ENCODE data around the gene CAMLG.
"Not testable (repeated sequence)": the region's sequence is repeated elsewhere in the genome, so short reads cannot be mapped to it uniquely, and the experiment has no call there.

The CAMLG gene

DNA sequence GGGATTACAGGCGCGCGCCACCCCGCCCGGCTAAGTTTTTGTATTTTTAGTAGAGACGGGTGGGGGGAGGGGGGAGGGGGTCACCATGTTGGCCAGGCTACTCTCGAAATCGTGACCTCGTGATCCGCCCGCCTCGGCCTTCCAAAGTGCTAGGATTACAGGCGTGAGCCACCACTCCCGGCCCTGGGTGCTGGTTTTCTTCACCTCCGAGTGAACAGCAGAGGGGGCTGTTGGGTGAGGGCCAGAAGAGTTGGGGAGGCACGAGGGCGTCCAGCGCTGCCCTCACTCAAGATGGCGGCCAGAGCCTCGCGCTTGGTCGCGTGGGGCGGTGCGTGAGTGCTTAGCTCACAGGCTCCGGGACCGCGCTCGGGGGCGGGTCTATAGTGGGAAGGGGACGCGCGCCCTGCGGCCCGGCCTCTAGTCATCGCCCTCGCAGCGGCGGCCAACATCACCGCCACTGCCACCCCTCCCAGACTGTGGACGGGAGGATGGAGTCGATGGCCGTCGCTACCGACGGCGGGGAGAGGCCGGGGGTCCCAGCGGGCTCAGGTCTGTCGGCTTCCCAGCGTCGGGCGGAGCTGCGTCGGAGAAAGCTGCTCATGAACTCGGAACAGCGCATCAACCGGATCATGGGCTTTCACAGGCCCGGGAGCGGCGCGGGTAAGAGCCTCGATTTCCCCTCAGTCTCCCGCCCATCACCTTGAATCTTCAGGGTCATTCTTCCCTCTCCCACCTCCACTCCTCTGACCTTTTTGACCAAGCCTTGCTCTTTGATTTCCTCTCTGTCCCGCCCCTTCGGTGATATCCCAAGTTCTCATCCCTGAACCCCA is at the start of gene CAMLG:
CAMLG (plus strand) TSS at position 416 of the 830 bp plus-strand sequence; CDS start at position 489, 73 bp downstream.
- peak; percentile 98 for DNase-seq

GRCh38 chr5:134690144-134690543 is 48.2 kb upstream of the CAMLG start:
- DNase-seq: not testable (repeated sequence)

DNA sequence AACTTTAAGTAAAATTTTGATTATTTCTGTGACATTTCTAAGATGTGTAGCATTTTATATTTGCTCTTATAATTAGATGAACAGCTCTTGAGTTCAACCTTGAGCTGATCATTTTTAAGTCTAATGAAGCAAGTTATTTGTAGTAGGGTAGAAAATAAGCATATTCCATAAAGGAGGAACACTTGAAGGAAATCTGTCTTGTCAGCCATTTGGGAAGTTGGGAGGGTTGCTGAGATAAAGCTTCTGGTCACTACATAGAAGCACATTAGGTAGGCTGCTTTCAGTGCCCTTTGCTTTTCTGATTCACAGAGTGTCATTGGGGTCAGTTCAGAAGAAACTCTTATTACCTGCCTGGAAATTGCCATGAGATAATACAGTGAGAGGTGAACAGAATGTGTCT is 45.6 kb upstream of the CAMLG start:
- no peak for DNase-seq

DNA sequence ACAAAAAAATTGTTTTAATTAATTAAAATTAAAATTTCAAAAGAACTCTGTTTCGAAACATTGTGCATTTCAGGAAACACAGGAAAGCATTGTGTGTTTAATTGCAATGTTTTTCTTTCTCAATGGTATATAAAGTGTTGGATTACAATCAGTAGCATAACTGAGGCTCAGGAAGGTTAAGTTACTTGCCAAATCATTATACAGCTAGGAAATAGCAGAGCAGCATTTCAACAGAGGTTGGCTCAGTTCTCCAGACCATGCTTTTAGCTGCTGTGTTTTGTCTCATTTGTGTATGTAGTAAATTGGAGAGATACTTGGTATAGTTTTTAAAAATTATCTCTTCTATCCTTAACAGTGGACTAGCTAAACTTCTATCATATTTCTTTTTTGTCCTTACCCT is 30.0 kb upstream of the CAMLG start:
- no peak for DNase-seq

GRCh38 chr5:134714120-134714519 is 24.2 kb upstream of the CAMLG start:
- no peak for DNase-seq

- no peak for DNase-seq
These were observed 23.8 kb upstream of the CAMLG start for GRCh38 chr5:134714541-134714940.

DNA sequence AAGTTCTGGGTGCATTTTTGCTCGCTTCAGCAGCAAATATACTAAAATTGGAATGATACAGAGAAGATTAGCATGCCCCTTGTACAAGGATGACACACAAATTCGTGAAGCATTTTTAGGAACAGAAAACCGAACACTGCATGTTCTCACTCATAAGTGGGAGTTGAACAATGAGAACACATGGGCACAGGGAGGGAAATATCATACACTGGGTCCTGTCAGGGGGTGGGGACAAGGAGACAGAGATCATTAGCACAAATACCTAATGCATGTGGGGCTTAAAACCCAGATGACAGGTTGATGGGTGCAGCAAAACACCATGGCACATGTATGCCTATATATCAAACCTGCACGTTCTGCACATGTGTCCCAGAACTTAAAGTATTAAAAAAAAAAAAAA is 22.9 kb upstream of the CAMLG start:
- not testable (repeated sequence) for DNase-seq

- DNase-seq: no peak
These were observed 13.5 kb upstream of the CAMLG start for GRCh38 chr5:134724872-134725271.

- DNase-seq: no peak
These were observed 5.5 kb upstream of the CAMLG start for GRCh38 chr5:134732819-134733218.

GRCh38 chr5:134735243-134735642 is 3.1 kb upstream of the CAMLG start:
- DNase-seq: no peak

GRCh38 chr5:134736173-134736812 is 2.1 kb upstream of the CAMLG start:
- no peak for DNase-seq

- DNase-seq: peak; percentile 66
These were observed 764 bp downstream of the CAMLG start for GRCh38 chr5:134738963-134739661.

GRCh38 chr5:134741052-134741451 is 2.7 kb downstream of the CAMLG start:
- DNase-seq: no peak

DNA sequence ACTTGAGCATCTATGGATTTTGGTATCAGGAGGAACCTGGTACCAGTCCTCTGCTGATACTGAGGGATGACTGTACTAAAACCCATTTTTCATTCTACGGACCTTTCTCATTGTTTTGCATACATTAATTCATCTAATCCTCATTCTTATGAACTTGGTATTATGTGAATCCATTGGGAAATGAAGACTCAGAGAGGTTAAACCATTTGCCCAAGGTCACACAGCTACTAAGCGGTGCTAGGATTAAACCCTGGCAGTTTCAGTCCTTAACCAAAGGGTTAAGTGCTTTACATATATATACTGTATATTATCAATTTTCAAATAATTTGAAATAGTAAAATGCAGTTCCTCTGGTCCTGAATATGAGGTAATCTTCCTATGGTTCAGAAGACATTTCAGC is 3.8 kb downstream of the CAMLG start:
- no peak for DNase-seq

- no peak for DNase-seq
These were observed 11.1 kb downstream of the CAMLG start for GRCh38 chr5:134749415-134749814.

- DNase-seq: no peak
These were observed 19.8 kb downstream of the CAMLG start for GRCh38 chr5:134758176-134758503.

GRCh38 chr5:134758504-134759341 is 20.4 kb downstream of the CAMLG start, which contains the start of gene DDX46:
Gene DDX46, plus strand, starts transcription at chr5:134758779. Its CDS starts 160 bp downstream, at chr5:134758939.
- peak; percentile 97 for DNase-seq

- not testable (repeated sequence) for DNase-seq
These were observed 29.4 kb downstream of the CAMLG start for GRCh38 chr5:134767528-134768291.

GRCh38 chr5:134769206-134769605 is 30.9 kb downstream of the CAMLG start:
- DNase-seq: no peak

DNA sequence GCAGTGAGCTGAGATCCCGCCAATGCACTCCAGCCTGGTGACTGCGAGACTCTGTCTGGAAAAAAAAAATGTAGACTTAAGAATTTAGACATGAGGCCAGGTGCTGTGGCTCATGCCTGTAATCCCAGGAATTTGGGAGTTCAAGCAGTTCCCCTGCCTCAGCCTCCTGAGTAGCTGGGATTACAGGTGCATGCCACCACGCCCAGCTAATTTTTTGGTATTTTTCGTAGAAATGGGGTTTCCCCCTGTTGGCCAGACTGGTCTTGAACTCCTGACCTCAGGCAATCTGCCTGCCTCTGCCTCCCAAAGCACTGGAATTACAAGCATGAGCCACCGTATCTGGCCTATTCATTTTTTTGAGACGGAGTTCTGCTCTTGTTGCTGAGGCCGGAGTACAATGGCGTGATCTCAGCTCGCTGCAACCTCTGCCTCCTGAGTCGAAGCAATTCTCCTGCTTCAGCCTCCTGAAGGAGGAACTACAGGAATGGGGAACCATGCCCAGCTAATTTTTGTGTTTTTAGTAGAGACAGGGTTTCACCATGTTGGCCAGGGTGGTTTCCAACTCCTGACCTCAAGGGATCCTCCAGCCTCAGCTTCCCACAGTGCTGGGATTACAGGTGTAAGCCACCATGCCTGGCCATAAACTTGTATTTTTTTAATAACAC is 34.2 kb downstream of the CAMLG start:
- DNase-seq: no peak

DNA sequence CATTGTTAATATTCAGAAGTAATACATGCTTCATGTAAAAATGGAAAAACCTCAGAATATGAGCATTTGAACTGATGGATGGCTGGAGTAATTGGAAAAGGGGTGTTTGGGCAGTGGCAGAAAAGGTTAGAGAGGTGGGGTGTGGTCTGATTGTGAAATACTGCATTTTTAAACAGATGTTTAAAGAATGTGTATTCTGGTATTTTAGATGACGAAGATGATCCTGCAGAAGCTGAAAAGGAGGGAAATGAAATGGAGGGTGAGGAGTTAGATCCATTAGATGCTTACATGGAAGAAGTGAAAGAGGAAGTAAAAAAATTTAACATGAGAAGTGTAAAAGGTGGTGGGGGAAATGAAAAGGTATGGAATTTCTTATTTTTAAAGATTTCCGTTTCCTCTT is 39.0 kb downstream of the CAMLG start:
- no peak for DNase-seq

Data from RPMI8226 (cell line).